ENCODE measurements around the gene JMJD8.

The JMJD8 gene

DNA sequence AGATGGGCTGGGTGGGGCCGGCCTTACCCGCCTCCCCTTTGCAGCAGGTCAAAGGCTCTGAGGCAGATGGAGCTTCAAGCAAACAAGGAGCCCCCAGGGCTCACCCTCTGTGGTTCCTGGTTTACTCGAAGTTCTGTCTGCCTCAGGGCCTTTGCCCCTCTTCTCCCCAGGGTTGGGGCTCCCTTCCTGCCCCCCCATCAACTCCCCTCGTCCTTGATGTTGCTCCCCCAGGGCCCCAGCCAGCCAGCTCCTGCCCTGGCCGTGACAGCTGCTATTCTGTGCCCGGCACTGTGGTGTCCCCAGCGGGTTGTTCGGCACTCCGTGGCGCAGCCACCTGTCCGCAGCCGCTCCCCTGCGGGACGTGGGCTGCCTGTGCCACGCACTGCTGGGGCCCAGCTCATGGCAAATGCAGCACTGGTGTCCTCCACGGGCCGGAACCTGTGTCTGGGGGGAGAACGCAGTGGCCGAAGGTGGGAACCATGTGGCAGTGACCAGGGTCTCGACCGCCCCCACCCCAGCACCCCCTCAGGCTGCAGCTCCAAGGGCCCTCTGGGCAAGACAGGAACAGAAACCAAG is 26.5 kb upstream of the JMJD8 start:
- in situ Hi-C loops (cut with HindIII; ENCODE audit: low sequenced_read_pairs), result loop anchor here (5.0 to 10.0 kb wide), 2 partner anchors 56 to 267 kb away; no protein-coding TSS in a partner anchor

DNA sequence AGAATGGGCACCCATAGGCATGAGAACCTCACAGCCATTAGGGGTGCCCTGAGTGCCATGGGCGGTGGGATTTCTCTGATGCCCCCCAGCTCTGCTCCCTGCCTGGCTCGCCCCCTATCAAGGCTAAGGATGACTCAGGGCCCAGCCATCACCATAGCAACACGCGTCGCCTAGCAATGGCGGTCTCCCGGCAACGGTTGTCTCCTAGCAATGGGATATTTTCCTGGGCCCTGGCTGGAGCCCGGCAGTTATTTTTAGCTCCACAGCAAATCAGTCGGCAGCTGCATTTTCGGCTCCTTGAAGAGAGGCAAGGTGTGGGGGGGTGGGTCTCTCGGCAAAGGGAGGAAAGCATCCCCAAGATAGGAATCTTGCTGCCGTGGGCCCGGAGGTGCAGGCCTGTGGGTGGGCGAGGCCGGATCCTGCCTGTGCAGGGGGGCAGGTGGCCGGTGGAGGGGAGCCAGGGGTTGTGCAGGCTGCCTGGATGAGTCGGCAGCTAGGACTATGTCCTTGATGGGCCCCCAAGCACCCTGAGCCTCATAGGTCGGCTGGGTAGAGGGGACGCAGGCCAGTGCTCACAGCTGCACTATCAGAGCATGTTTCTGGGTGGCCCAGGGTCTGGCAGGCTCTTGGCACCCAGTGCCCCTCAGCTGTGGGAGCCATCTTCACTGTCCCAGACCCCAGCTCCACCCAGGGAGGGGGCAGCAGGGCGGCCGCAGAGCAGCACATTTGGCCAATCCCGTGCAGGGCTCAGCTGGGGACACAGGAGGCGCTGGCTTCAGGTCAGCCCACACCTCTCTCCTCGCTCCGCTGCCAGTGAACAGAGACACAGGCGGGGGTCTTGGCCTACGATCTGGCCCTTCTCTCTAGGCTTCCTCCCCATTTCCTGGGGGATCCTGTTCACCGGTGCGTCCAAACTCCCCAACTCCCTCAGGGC is 25.7 kb upstream of the JMJD8 start:
- in situ Hi-C loops (cut with HindIII; ENCODE audit: low sequenced_read_pairs), result loop anchor here (5.0 to 10.0 kb wide), 2 partner anchors 55 to 267 kb away; no protein-coding TSS in a partner anchor

DNA sequence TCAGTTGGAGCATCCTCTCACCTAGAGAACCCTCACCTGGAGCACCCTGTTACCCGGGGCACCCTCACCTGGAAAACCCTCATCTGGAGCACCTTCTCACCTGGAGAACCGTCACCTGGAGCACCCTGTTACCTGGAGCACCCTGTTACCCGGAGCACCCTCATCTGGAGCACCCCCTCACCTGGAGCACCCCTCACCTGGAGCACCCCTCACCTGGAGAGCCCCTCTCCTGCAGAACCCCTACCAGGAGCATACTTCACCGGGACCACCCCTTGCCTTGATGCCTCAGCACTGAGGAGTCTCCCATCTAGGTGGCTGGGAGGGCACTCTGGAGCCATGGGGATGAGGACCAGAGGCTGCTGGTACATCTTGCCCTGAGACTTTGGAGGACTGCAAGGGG is 24.8 kb upstream of the JMJD8 start:
- in situ Hi-C loops (cut with HindIII; ENCODE audit: low sequenced_read_pairs), result no loop called here

DNA sequence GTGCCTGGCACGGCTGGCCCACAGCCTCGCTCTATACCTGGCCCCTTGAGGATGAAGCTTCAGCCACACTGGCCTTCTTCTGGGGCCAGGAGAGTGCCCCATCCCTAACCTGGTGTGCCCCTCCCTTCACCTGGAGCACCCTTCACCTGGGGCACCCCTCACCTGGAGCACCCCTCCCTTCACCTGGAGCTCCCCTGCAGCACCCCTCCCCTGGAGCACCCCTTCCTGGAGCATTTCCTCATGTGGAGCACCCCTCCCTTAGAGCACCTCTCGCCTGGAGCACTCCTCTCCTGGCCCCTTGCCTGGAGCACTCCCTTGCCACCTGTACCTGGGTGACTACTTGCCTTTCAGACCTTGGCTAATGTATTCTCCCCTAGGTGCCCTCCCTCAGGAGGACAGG is 23.9 kb upstream of the JMJD8 start:
- in situ Hi-C loops (cut with HindIII; ENCODE audit: low sequenced_read_pairs), result no loop called here

DNA sequence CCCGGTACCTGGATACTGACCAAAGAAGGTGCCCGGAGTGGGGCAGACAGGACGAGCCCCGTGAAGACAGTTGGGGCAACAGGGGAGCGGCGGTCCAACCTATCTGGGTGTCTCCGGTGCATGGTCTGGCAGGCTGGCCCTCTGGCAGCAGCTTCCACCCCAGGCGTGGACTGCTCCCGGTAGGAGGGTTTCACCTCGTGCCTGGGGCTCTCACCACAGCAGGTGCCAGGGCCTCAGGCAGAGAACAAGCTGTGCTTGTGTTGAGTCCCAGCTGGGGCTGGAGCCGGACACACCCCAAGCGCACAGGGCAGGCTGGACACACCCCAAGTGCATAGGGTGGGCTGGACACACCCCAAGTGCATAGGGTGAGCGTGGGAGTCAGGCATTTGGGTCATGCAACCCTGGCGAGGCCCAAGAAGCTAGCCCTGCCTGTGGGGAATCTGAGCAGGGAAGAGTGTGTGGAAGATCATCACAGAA is 23.0 kb upstream of the JMJD8 start:
- in situ Hi-C loops (cut with HindIII; ENCODE audit: low sequenced_read_pairs), result no loop called here

DNA sequence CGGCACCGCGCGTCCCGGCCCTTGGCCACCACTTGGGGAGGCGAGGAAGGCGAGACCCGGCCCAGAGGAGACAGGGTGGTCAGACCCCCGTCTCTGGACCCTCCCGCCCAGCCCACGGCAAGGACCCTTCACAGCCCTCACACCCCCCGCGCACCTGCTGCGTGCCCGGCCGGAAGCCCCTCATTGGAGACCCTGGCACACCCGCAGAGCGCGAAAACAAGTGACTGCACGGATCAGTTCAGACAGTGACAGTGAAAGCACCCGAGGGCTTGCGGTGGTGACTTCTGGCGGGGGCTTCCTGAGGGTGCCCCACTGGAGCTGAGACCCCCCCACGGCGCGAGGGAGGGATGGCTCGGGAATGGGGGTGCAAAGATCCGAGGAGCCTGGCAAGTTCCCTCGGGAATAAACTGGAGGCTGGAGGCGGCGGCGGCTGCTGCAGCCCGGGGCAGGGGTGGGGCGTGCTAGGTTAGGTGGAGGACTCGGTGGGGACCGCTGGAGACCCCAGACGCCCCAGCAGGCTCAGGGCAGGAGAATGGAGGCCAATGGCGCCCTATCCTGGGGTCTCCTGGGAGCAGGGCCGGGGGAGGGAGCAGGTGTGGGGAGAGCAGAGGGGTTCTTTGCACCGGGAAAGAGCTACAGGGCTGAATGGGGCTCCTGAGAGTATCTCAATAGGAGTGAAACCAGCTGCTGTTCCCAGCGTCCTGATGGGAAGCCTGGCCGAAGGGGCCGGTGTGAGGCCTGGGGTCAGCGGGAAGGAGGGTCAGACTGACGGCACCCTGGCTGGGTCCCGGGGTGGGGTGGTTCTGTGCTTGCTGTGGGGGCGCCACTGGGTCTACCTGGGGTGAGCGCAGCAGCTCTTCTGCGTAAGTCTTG is 22.3 kb upstream of the JMJD8 start:
- in situ Hi-C loops (cut with HindIII; ENCODE audit: low sequenced_read_pairs), result no loop called here

DNA sequence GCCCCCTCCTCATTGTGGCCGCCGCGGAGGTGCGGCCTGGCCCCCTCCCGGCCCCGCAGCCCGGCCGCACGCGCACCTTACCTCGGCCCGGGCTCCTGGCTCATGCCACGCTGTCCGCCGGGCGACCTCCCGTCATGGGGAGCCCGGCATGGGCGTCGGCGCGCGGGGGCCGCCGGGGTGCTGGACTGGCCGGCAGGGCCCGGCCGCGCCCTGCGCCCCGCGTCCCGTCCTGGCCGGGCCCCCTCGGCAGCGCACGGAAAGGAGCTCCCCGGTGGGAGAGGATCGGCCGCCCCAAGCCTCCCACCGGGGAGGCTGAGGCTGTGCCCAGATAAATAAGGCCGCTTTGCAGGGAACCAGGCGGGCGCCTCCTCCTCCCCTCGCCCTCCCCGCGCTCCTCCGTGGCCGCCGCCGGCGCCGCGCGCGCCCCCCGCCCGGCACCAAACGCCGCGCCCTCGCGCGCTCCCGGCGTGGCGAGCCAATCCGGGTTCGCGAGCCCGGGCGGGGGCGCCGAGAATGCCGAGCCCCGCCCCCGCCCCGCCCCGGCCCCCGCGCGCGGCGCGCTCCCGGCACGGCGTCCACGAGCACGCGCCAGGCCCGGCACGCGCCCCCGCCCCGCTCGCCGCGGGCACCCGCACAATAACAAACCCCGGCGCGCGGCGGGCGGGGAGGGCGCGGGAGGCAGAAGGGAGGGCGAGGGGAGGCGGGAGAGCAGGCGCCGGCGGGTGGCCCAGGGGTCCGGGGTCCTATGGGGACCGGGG is 21.5 kb upstream of the JMJD8 start, which contains the start of gene FBXL16:
Gene FBXL16 (minus strand): TSS at position 371 of the 758 bp plus-strand sequence. CDS start 8,396 bp downstream, outside the sequence.
- in situ Hi-C loops (cut with HindIII; ENCODE audit: low sequenced_read_pairs), result no loop called here

DNA sequence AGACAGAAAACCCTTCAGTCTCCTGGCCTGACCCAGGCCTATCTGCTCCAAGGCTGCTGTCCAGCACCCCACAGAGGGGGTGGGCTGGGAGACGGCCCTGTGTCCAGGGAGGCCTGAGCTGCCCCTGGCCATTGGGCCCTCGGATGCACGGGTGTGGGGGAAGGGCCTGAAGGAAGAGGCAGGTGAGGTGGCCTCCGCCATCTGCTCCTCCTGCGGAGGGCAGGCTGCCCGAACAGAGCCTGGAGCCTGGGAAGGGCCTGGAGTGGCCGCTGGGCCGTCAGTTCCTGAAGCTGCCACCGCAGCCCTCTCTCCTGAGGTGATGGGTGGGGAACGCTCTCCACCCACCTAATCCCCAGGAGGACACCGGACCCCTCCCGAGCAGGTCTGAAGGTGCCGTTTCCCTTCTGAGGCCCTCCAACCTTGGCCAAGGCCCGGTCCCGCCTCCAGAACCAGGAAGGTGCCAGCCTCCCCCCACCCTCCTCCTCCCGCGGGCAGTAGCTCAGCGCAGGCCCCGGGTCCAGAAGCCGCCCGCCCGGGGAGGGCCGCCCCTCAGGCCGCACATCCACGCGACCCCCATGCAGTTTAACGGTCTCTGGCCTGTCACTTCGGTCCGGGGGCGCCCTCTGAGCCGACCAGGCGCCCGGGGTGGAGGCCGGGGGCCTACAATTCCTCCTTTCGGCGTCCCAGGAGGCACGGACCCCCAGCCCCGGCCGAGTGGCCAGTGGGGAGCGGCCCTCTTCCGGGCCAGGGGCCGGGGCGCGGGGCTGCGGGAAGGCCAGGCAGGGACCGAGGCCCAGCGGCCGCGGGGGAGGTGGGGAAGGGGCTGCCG is 20.6 kb upstream of the JMJD8 start:
- in situ Hi-C loops (cut with HindIII; ENCODE audit: low sequenced_read_pairs), result no loop called here

DNA sequence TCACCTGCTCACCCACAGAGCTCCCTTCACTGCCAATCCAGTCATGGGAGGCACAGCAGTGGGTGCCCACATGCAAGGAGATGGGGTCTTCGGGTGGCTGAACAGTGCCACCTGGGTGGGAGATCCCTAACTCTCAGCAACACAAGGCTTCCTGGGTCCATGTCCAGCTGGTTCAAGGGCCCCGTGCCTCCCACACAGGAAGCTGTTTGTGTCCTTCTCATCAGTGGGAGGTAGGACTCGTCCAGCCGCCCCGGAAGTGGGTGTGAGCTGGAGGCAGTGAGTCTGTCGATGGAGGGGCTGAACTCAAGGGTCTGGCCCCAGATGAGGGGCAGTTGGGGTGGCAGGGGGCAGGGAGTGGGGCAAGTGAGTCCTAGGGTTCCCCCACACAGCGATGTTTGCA is 19.9 kb upstream of the JMJD8 start:
- in situ Hi-C loops (cut with HindIII; ENCODE audit: low sequenced_read_pairs), result no loop called here

DNA sequence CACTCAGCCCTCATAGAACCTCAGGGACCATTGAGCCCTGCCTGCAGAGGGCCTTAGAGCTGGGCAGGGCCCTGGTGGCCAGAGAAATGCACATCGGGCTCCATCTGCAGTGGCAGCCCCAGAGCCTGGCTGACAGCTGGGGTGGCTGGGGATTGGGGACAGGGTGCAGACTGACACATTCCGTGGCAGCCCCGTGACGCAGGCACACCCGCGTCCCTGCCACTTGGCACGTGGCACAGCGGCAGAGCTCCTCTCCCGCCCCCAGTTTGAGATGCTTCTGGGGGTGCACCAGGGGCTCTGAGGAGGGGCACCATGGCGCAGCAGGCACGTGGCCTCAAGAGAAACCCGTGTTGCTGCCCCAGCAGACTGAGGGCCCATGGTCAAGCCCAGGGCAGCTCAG is 19.3 kb upstream of the JMJD8 start:
- in situ Hi-C loops (cut with HindIII; ENCODE audit: low sequenced_read_pairs), result no loop called here

DNA sequence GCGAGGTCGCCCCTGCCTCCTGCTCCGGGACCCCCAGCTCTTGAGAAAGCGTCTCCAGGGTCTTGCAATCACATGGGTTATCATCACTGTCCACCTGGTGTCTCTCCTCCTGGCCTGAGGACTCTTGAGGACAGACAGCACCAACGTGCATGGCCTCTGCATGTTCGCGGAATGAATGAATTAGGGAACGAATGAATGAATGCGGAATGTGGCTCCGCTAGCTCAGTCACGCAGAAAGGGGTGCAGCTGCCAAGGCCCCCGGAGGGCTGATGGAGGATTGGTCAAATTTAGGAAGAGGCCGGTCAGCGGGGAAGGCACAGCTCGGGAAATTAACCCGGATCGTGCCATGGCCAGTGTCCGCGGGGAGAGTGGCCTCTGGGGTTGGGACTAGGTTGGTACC is 18.2 kb upstream of the JMJD8 start:
- in situ Hi-C loops (cut with HindIII; ENCODE audit: low sequenced_read_pairs), result no loop called here

DNA sequence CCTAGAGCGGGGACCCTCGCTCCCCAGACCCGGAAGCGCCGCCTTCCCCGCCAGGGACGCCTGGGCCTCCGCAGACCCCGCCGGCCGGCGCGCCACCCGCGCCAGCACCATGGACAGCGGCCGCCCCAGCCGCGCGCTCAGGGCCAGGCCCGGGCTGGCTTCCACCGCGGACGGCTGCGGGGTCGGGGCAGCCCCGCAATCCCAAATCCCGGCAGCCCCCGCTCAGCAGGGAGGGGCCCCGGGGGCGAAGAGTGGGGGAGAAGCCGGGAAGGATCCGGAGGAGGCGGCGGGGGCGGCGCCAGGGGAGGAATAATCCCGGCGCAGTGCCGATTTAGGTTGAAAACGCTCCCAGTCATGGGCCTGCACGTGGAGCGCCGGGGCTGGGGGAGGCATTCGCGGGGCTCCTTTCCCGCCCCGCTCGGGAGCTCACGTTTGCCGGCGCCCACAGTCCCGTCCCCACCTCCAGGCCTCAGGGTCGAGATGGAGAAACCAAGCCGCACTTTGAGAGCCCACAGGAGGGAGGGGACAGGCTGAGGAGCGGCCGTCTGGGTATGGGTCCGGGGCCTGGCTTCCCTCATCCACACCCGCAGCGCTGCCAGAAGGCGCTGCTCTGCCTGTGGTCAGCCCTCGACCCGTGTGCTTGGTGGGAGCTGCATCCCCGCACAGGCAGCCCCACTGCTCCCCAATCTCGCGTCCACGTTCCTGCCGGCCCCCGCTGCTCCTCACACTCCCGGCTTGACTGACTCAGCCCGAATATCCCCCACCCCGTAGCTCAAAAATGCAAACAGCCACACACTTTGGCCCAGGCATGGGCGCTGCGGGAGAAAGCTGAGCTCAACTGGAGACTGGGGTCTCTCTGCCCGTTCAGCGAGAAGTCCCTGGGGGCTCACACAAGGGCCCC is 16.8 kb upstream of the JMJD8 start:
- in situ Hi-C loops (cut with HindIII; ENCODE audit: low sequenced_read_pairs), result no loop called here

DNA sequence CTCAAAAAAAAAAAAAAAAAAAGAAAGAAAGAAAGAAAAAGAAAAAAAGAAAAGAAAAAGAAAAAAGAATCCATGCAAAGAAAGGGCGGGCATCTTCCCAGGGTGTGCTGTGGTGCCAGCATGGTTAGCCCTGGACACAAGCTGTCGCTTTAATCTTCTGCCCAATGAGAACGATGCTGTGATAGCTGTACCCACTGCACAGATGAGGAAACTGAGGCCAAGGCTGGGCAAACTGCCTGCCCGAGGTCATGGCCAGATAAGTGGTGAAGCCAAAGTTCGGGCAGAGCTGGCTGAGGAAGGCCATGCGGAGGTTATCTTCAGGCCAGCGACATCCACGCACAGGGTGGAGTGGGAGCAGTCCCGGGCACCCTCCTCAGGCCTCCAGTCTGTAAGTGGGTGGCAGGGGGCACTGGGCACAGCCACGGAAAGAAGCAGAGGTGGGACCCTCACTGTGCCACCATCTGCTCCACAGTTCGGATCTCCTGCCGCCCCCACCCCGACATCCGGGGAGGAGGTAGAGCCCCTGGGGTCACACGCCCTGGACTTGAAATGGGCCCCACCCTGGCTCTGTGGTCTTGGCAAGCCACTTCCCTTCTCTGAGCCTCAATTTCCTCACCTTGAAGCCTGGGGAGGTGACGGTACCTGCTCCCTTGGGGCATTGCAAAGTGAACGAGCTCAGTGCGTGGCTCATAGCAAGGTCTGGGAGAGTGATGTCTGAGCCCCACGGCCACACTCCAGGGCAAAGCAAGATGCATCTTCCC is 15.0 kb upstream of the JMJD8 start:
- in situ Hi-C loops (cut with HindIII; ENCODE audit: low sequenced_read_pairs), result no loop called here

DNA sequence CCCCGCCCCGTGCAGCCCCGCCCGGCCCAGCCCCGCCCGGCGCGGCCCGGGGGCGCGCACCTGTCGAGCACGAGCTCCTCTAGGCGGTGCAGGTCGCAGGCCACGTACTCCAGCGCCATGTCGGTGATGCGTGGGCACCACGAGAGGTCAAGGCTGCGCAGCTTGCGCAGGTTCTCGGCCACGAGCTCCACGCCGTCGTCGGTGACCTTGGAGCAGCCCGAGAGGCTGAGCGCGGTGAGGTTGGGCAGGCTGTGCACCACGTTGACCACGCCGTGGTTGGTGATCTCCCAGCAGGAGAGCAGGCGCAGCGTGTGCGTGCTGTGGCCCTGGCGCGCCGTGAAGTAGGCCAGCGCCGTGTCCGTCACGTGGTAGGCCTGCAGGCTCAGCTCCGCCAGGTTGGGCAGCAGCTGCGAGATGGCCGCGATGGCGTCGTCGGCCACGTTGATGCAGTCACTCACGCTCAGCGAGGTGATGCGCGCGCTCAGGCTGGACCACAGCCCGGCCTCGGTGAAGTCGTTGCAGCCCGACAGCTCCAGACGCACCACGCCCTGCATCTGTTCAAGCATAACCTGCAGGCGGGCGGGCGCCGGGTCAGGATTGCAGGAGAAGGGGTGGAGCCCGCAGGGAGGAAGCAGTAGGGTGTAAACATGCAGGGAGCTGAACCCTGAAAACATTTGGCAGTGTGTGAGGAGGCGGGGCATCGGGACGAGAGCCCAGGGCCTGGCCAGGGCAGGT is 11.4 kb upstream of the JMJD8 start:
- in situ Hi-C loops (cut with HindIII; ENCODE audit: low sequenced_read_pairs), result no loop called here

DNA sequence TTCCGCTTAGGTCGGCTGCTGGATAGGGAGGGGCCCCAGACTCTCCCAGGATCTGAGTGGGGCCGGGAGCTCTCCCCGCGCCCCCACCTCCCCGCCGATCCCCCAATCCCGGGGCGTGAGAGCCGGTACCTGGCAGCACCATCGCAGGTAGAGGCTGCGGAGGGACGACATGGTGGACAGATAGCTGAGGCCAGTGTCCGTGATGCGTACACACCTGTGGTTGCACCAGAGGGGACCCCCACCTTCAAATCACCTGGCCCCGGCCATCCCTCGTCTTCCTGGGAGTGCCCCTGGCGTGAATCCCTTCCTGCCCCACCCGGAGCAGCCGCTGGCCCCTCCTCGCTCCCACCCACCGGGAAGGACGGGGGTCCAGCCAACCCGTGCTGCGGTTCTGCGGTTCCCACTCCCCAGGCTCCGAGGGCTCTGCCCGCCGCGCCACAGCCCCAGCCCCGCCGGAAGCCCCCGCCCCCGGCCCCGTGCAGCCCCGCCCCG is 10.8 kb upstream of the JMJD8 start:
- in situ Hi-C loops (cut with HindIII; ENCODE audit: low sequenced_read_pairs), result no loop called here

DNA sequence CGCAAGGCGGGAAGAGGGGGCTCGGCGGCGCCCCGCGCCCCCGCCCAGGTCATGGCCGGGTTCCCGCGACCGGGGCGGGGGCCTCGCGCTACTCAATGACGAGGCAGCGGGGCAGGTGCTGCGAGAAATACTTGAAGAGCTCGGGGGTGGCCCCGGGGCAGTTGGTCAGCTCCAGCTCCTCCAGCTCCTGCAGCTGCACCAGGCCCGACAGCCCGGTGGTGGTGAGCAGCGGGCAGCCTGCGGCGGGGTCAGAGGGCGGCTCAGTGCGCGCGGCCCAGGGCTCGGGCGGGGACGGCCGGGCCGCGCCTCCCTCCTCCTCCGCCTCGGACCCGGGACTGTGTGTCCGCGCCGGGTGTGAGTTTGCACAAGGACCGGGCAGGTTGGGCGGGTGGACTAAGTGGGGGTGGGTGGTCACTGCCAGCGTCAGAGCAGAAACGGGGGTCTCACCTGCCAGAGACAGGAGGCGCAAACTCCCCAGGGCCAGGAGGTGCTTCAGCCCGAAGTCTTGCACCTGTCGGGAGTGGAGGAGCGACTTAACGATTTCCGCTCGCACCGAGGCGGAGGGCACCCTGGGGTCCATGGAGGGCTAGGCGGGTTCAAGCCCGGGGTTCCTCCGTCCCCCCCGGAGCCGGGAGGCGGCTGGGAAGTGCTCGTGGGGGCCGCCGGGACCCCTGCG is 10.2 kb upstream of the JMJD8 start:
- in situ Hi-C loops (cut with HindIII; ENCODE audit: low sequenced_read_pairs), result no loop called here

Measured in endothelial cell of hepatic sinusoid (primary cell).